ENCODE measurements around the gene PARD3.

DNA sequence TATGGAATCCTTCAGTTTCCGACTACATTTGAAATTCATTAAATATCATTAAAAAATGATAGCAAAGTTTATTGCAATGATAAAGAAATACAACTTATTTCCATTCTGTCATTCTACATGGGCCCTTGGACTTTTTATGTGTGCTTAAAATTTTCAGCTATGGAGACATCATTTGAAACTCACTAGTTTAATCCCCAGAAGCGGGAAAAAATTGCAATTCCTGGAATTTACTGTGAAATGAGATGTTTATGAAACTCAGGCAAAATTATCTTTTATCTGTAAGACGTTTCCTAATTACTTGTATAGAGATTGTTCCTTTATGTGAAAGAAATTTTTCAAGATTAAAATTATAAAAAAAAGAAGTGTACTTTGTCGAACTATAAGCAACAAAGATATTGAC, 213.4 kb downstream of the PARD3 start:
- TF ChIP-seq, protein P1, sequence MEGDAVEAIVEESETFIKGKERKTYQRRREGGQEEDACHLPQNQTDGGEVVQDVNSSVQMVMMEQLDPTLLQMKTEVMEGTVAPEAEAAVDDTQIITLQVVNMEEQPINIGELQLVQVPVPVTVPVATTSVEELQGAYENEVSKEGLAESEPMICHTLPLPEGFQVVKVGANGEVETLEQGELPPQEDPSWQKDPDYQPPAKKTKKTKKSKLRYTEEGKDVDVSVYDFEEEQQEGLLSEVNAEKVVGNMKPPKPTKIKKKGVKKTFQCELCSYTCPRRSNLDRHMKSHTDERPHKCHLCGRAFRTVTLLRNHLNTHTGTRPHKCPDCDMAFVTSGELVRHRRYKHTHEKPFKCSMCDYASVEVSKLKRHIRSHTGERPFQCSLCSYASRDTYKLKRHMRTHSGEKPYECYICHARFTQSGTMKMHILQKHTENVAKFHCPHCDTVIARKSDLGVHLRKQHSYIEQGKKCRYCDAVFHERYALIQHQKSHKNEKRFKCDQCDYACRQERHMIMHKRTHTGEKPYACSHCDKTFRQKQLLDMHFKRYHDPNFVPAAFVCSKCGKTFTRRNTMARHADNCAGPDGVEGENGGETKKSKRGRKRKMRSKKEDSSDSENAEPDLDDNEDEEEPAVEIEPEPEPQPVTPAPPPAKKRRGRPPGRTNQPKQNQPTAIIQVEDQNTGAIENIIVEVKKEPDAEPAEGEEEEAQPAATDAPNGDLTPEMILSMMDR (IDR thresholded peaks at IDR 0.05): no peak
- TF ChIP-seq POLR2A (IDR thresholded peaks at IDR 0.05): no peak
